Osteoblast (primary cell): ENCODE results near the gene TBX21. TPM values are rescaled to one million over a fixed set of nuclear protein-coding genes. Genes with fewer than 3 reads are reported as not detected.

Source experiments
- DNase-seq: peaks from one replicate; pipeline ENCODE4 v3.0.0; 2011; ENCODE audit warnings: low spot score, mixed read lengths; ENCODE audit not compliant: insufficient read length; ENCODE audit errors: missing footprints
- H2AFZ ChIP-seq: 2 replicates; pipeline ENCODE4 v1.6.0; 2011; ENCODE audit warnings: mild to moderate bottlenecking, low read length
- H3K27ac ChIP-seq: 2 replicates; pipeline ENCODE4 v1.5.1; 2011; ENCODE audit warnings: mild to moderate bottlenecking, low read depth, low read length, moderate library complexity
- H3K27me3 ChIP-seq: 2 replicates; pipeline ENCODE4 v1.6.0; 2012; ENCODE audit warnings: mild to moderate bottlenecking, control low read depth, inconsistent platforms, low read length, moderate library complexity; ENCODE audit not compliant: insufficient read depth
- H3K36me3 ChIP-seq: 2 replicates; pipeline ENCODE4 v1.5.1; 2011; ENCODE audit warnings: mild to moderate bottlenecking, low read length, control low read depth, moderate library complexity; ENCODE audit not compliant: insufficient read depth
- H3K4me1 ChIP-seq: 2 replicates; pipeline ENCODE4 v1.5.1; 2011; ENCODE audit warnings: mild to moderate bottlenecking, low read length, control low read depth, moderate library complexity; ENCODE audit not compliant: insufficient read depth
- H3K4me2 ChIP-seq: 2 replicates; pipeline ENCODE4 v1.6.0; 2011; ENCODE audit warnings: mild to moderate bottlenecking, low read length; ENCODE audit not compliant: insufficient read depth
- H3K4me3 ChIP-seq: fragments of 200-600 bp; sonication (generic); 3 replicates; pipeline ENCODE4 v1.5.1; 2012; ENCODE audit warnings: mild to moderate bottlenecking, low read length, inconsistent platforms; ENCODE audit not compliant: insufficient read depth
- H3K79me2 ChIP-seq: 2 replicates; pipeline ENCODE4 v1.6.0; 2012; ENCODE audit warnings: mild to moderate bottlenecking, low read length, control low read depth, inconsistent platforms; ENCODE audit not compliant: insufficient read depth
- H3K9me3 ChIP-seq: 2 replicates; pipeline ENCODE4 v1.5.1; 2011; ENCODE audit warnings: low read depth, low read length, control low read depth
- H4K20me1 ChIP-seq: 2 replicates; pipeline ENCODE4 v1.6.0; 2012; ENCODE audit warnings: mild to moderate bottlenecking, low read length, control low read depth; ENCODE audit not compliant: insufficient read depth
- CTCF ChIP-seq: IDR thresholded peaks from 2 replicates; pipeline ENCODE4 v1.5.1; 2011; ENCODE audit warnings: mild to moderate bottlenecking, low read depth, low read length, moderate library complexity; ENCODE audit errors: extremely low read depth
- total RNA-seq: library from RNA; depleted of rRNA; stranded (reverse); fragments of >200 nt; gene quantifications from 2 replicates; pipeline ENCODE4 v1.2.3, GENCODE V29; 2012

The TBX21 gene
- total RNA-seq, 1 donor: not detected

GRCh38 chr17:47693731-47694580 lies 39.1 kb upstream of the TBX21 start, which contains the start of gene TBKBP1:
TBKBP1 (plus strand) TSS chr17:47694161; CDS start chr17:47696113, 1,952 bp downstream.
- Histone ChIP-seq H4K20me1 (peaks cover 4% of the 10 kb centered on the region), H3K79me2 (no peaks in the 10 kb centered on the region), H3K4me1 (peaks cover 19% of the 10 kb centered on the region), H3K9me3 (no peaks in the 10 kb centered on the region), H3K27me3 (no peaks in the 10 kb centered on the region), H3K4me3 (peak within 1 kb of the TSS; percentile 82), H3K36me3 (no peaks in the 10 kb centered on the region), H3K4me2 (peak within 1 kb of the TSS; percentile 82), H2AFZ (peak within 1 kb of the TSS; percentile 30), H3K27ac (peak within 1 kb of the TSS; percentile 45)
- DNase-seq: peak; percentile 94
- no peak for TF ChIP-seq CTCF

DNA sequence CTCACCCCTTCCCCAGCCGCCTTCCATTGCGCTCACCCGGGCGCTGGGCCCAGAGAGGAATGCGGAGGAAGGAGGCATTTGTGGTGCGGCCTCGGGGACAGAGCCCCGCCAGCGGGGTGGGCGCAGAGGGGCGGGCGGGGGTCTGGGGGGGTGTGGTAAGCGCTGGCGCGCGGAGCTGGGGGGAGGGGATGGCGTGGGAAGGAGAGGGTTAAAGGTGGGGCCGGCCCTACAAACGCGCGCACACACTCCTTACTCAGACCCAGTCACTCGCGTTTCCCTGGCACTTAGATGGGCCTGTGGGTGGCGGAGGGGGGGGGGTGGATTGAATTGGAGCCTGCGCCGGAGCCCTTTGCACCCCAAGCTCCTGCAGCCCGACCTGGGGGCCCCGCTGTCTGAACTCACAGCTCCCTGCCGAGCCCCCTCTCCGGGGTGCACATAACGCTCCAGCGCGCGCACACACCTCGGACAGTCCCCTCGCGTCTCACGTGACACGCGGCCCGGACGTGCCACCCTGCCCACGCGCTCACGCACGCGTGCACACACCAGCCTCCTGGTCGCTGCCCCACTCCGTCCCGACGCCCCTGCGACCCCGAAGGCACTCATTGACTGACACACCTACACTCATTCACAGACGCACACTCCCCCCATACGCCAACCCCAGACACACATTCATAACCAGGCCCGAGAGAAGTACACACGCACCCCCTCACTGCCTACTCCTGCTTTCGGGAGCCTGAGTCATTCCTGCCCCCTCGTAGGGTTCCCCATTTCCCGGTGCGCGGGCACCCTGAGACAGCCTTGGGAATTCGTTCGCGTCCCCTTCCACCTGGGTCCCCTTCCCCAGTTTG lies 38.2 kb upstream of the TBX21 start:
- Histone ChIP-seq H3K9me3 (no peaks in the 10 kb centered on the region), H3K79me2 (no peaks in the 10 kb centered on the region), H3K4me3 (peak overlapping the region; percentile 82), H3K4me2 (peak overlapping the region; percentile 82), H3K4me1 (peaks cover 19% of the 10 kb centered on the region), H3K27me3 (no peaks in the 10 kb centered on the region), H2AFZ (peak overlapping the region; percentile 30), H3K27ac (peak overlapping the region; percentile 45), H4K20me1 (peaks cover 11% of the 10 kb centered on the region), H3K36me3 (peaks cover 4% of the 10 kb centered on the region)
- DNase-seq: peak; percentile 97
- TF ChIP-seq CTCF: no peak

DNA sequence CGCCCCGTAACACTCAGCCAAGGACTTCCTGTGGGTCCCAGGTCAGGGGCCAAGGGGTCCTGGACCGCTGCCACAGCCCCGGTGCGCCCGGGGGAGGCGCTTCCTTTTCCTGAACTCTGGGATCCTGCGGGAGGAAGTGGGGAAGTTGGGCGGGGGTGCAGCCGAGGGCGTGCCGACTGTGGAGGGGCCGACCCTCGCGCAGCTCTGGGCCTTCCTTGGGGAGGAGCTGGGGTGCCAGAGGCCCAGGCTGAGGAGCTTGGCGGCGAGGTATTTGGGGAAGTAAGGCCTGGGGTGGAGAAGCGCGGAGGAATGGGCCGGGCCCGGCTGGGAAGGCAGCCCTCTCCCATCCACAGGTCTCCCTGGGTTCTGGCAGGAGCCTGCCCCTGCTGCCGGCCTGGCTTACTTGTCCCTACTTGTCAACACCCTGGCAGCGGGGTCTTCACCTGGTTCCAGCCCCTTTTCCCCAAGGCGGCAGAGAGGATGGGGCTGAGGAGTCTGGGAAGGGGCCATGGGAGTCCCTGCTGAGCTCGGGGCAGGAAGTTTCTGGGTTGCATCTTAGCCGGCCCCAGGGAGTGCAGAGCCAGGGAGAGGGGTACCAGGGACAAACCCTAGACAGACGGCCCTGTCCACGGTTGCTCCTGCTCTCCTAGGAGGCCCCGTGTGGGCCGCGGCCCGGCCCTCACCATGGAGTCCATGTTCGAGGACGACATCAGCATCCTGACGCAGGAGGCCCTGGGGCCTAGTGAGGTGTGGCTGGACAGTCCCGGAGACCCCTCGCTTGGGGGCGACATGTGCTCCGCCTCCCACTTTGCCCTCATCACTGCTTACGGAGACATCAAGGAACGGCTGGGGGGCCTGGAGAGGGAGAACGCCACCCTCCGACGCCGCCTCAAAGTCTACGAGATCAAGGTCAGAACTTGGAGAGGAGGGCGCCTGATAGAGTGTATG lies 37.3 kb upstream of the TBX21 start:
- peak; percentile 91 for DNase-seq
- Histone ChIP-seq H3K4me2 (peak overlapping the region; percentile 82), H2AFZ (peak overlapping the region; percentile 30), H3K79me2 (no peaks in the 10 kb centered on the region), H3K27ac (no peak overlapping the region), H3K9me3 (no peaks in the 10 kb centered on the region), H3K4me3 (peak overlapping the region; percentile 82), H3K36me3 (peaks cover 8% of the 10 kb centered on the region), H3K4me1 (peaks cover 14% of the 10 kb centered on the region), H4K20me1 (peaks cover 11% of the 10 kb centered on the region), H3K27me3 (no peaks in the 10 kb centered on the region)
- no peak for TF ChIP-seq CTCF
